Skin of body (tissue), 2 donors: ENCODE data around the gene MAD1L1. TPM values are rescaled to one million over a fixed set of nuclear protein-coding genes. Genes with fewer than 3 reads are reported as not detected.
A peak's percentile ranks its signal among the peaks of the same experiment; 100 is the strongest.
"Not testable (repeated sequence)": the region's sequence is repeated elsewhere in the genome, so short reads cannot be mapped to it uniquely, and the experiment has no call there.

Source experiments
- DNase-seq: peaks from one replicate; lab custom pipeline; 2025; lab: John Stamatoyannopoulos, UW
- total RNA-seq: library from RNA; depleted of rRNA; stranded (reverse); fragments of >200 nt; gene quantifications from one replicate; pipeline ENCODE4 v1.2.3, GENCODE V29; 2014

Gene MAD1L1
- total RNA-seq, 1 donor from 2014 or later, result 28.5 TPM

DNA sequence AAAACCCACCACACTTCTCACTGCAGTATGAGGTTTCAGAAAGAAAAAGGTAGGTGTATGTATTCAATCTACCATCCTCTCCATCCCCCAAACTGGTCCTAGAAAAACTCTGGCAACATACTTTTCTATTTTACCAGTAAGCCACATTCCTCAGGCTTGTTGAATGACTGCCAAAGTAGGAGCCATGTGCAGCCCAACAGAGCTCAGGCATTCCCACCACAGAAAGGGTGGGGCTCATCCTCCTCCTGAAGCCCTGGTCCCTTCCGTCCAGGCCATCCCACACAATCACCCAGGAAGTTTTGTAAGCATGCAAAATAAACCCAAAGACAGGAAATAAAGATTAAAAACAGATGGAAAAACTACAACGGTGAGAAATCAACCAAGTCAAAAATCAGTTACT is 57.2 kb downstream of the MAD1L1 start:
- peak; percentile 75 for DNase-seq

DNA sequence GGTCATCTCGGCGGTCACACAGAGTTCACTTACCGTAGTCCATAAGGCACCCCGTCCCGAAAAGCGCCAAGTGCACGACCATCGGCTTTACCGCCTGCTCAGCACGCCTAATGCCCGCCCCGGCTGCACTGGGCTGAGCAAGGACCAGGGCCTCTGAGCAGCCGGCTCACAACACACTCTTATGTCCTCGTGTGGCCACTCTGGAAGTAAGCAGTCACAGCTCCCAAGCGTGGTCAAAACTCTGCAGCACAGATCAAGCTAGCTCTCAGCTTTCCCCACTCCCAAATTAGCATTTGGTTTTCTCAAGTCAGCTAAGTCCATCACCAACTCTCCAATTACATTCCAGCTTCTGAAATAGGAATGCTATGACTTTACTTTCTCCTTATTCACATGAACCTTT is 57.7 kb downstream of the MAD1L1 start:
- DNase-seq, result peak; percentile 75

DNA sequence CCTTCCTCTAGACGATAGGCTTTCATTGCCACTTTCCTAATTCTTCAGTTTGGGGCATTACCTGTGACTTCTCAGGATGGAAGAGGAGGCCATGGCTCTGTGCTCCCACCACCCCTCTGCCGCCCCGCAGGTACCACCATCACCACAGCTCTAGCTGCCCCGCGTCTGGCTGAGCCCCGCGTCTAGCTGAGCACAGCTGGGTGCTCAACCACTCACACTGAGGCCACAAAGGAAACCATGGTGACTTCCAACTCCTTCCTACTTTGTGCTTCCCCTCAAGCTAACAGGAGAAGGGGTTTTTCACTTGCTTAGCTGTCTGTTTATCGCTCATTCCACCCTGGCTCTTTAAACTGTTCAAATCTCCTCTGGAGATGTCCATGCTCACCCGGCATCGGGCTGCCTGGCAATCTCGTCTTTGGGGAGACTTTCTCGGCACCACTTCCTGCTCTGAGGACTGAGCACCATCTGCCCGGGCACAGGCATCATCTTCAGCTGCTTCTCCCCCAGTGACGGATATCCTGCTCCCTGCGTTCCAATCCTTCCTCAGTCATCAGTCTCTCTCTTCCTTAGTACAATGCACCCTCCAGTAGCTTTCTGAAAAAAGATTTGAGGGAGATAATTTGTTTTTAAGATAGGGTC is 59.4 kb downstream of the MAD1L1 start:
- no peak for DNase-seq

DNA sequence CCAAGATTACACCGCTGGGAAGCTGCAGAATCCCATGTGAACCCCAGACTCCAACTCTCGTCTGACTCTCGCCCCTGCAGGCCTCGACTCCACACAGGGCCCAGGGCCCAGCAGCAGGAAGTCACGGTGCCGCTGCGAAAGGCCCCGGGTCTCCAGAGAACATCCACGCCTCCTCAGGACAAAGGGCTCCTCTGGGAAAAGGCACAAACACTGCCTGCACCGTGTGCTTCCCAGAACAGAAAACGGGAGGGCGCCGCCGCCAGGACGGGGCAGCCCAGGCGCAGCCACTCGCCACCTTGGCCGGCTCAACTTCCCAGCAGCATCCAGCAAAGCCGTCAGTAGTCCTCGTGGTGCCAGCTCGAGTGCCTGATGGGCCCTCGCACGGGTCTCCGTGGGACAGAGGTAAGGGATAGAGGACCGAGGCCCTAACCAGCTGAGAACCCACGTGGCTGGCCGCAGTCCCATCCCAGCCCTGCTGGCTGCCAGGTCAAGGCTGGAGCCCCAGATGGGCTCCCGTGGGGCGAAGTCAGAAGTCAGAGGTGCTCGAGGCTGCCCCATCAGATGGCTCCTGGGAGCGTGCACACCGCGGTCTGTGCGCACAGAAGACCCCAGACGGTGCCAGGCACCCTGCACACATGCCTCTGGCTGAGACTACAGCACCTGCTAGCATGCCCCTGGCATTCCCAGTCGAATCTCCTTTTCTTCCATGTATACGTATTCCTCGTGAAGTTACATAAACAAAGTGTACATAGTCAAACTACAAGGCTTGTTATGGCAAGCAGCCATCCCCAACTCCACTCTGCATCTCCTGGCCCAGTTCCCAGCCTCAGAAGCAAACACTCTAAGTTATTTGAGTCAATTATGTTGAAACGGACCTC is 60.2 kb downstream of the MAD1L1 start:
- peak; percentile 78 for DNase-seq

GRCh38 chr7:2171855-2172254 is 60.9 kb downstream of the MAD1L1 start:
- DNase-seq, result no peak

DNA sequence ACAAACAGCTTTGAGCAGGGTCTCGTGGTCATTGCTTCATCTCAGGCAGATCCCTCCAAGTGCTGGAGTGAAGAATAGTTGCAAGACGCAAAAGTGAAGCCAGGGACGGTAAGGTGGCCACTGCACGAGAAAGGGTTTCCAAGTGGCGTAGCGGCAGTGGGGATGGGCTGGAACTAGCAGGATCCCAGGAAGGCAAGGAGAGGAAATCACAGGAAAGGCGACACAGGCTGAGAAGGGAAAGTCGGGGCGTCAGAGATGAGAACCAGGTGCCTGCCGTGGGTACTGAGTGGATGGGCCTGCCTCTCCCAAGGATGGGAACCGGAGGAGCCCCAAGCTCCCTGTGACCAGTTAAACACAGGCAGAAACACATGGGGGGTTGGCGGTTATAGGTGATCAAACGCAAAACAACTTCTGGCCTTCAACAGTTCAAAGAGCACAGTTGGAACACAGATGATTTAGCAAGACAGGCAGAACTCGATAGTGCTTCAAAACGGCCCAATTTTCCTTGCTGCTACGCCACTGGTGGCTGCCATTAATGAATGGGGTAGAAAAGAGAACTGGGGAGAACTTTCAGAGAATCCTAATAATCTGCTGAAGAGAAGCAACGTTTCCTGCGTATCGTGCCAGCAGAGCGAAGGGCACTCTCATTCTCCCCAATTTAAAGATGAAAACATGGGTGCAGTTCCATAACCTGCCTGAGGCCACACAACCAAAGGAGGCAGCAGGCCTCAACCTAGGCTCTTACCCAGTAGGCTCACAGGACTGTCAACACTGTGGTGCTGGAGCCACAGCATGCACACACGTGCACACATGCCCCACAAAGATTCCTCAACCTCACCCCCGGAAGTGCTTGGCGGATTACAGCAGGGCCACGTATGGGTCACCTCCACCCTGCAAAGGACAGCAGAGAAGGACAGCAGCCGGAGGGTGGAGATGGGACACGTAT is 61.9 kb downstream of the MAD1L1 start:
- no peak for DNase-seq

DNA sequence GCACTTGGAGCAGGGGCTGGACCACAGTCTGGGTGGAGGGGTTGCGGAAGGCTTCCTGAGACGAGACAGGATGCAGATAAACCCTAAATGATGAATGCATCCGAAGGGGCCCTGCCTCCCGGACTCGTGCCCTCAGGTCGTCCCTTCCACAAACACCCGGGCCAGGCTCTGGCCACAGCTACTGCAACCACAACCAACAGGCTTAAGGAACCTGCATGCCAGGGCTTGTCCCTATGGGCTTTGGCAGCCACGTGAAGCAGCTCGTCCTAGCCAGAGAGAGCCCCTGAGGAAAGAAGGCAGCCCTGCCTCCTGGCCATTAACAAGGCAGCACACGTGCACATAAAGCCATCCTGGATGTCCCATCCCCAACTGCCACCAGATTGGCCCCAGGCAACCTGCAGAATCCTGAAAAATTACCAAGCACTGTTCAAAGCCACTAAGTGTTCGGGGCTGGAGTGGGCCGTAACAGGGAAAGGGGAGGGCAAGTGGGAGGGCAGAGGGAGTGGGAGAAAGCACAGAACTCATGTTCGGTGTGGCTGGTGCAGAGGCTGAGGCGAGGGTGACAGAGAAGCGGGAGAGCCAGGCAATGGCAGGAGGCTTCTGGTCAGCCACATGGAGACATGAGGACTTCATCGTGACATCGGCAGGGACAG is 62.7 kb downstream of the MAD1L1 start:
- no peak for DNase-seq

DNA sequence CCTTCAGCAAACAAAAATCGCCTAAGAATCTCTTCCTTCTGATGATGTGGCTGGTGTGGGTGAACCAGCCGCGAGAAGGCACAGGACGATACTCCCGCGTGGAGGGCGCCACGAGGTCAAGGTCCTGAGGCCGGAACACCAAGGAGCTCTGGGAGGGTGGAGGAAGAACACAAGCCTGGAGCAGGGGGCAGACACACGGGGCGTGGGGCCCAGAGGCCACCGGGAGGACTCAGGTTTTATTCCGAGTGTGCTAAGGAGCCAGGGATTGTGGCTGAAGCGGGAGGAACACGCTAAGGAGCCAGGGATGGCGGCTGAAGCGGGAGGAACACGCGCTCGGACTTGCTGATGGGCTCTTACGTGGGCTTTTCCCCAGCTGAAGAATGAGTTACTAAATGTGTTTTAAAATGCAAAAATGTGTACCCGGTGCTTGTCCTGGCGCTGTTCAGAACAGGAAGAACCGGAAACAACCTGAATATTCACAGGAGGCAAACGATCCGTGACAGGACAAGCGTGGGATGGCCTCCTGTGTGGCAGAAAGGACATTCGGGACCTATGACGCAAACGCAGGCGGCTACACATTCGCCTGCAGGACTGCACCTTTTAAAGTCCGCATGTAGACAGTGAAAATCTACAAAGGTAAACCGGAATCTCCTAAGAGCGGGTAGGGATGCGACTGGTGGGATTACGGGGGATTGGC is 64.0 kb downstream of the MAD1L1 start:
- no peak for DNase-seq

DNA sequence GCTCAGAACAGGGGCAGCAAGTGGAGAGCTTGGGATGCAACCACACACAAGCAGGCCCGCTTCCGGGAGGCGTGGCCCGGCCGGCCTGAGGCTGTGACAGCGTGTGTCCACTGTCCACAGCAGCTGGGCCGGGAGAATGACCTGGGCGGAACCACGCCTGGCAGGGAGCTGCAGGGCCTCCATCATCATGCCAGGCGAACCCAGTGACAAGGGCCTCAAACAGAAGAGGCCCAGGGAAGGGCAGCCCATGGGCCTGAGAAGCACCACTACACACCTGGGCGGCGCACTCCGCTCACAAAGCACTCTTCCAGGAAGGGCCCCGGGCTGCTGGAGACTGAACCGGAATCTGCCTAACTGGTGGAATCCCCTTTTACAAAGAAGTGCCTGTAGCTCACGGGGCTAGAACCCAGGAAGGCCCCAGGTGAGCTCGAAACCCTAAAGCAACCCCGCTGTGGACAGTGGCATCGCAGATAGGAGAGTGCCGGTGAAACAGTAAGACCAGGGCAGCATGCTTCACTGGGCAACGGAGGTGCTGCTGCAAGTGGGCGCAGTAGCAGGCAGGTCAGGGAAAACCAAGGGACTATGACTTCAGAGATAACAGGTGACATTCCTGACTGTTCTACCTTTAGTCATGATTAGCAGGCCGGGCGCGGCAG is 66.0 kb downstream of the MAD1L1 start:
- no peak for DNase-seq

GRCh38 chr7:2165610-2166594 is 66.8 kb downstream of the MAD1L1 start:
- peak; percentile 11 for DNase-seq

GRCh38 chr7:2165239-2165609 is 67.5 kb downstream of the MAD1L1 start:
- DNase-seq, result no peak

- DNase-seq, result no peak
Measured at GRCh38 chr7:2164646-2165045, 68.1 kb downstream of the MAD1L1 start.

GRCh38 chr7:2163600-2164555 is 68.9 kb downstream of the MAD1L1 start:
- DNase-seq, result no peak

DNA sequence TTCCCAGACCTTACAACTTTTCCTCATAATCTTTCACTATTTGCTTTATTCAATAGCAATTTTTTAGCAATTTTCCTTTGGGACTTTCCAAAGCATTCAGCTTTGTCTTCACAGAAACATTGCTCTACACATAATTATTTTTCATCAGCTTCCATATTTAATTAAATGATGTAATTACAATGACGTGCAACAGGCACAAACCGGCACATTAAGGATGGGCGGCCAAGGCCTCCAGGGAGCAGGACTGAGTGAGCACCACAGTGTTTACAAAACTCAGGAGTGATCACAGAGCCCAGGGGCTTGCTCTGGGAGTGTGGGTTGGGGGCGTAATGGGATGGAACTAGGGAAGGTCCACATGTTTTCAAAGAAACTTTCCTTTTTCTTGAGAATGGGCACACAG is 69.8 kb downstream of the MAD1L1 start:
- no peak for DNase-seq

GRCh38 chr7:2162004-2162902 is 70.5 kb downstream of the MAD1L1 start:
- not testable (repeated sequence) for DNase-seq

DNA sequence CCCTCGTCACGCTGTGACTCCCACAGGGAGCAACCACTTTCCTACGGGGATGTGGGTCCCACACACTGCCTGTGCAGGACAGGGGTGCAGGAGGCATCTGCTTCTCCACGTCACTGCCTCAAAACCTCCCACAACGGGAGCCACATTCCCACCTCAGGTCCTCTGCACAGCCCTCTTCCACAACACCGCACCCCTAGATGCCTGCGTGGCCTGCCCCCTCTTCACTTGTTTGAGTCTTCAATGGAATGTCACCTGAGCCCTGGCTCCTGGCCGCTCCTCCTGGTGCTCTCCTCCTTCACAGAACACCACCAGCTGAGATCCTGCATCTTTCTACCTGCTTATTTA is 73.6 kb downstream of the MAD1L1 start:
- no peak for DNase-seq
